GM10266 (cell line): Measurements from ENCODE around the gene PLA2G6.
"Not testable (repeated sequence)": the region's sequence is repeated elsewhere in the genome, so short reads cannot be mapped to it uniquely, and the experiment has no call there.

Experiments used
- DNase-seq: peaks from one replicate; pipeline ENCODE4 v3.0.0; 2012; ENCODE audit errors: extremely low spot score
- TF ChIP-seq, protein P1 (sequence below): IDR thresholded peaks from 2 replicates; pipeline ENCODE4 v1.5.1; 2012; ENCODE audit warnings: mild to moderate bottlenecking, low read depth; ENCODE audit not compliant: control insufficient read depth, insufficient read depth; ENCODE audit errors: missing control alignments

The PLA2G6 gene

DNA sequence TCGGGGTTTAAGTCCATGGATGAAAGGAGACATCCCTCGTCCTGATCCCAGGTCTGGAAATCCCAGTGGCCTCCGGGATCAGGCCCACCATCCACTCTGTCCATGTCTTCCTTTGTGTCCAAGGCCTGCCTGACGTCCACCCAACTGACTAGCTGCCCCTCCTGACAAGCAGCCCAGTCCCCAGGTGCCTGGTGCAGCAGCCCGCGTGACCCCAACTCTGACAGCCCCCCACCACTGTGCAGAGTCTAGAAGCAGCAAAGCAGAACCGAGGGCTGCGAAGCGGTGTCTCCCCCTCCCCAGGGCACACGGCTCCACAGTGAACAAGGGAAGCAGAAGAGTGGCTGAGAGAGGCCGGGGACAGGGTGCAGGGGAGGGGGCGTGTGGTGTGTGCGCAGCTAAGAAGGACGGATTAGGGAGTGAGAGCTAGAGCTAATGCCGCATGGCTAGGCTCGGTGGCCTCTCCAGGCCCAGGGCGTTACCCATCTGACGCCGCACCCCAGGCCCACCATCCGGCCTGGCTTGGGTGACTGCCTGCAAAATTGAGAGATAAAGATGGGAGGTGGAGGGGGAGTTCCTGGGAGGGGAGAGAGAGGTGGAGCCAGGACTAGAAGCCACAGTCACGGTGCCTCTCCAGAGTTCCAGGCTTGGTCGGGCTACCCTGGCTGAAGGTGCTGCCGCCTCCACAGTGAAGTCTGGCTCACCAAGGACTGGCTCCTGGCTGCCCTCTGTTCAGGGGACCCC, 54.5 kb downstream of the PLA2G6 start:
- DNase-seq = no peak
- TF ChIP-seq, protein P1, sequence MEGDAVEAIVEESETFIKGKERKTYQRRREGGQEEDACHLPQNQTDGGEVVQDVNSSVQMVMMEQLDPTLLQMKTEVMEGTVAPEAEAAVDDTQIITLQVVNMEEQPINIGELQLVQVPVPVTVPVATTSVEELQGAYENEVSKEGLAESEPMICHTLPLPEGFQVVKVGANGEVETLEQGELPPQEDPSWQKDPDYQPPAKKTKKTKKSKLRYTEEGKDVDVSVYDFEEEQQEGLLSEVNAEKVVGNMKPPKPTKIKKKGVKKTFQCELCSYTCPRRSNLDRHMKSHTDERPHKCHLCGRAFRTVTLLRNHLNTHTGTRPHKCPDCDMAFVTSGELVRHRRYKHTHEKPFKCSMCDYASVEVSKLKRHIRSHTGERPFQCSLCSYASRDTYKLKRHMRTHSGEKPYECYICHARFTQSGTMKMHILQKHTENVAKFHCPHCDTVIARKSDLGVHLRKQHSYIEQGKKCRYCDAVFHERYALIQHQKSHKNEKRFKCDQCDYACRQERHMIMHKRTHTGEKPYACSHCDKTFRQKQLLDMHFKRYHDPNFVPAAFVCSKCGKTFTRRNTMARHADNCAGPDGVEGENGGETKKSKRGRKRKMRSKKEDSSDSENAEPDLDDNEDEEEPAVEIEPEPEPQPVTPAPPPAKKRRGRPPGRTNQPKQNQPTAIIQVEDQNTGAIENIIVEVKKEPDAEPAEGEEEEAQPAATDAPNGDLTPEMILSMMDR = no peak

DNA sequence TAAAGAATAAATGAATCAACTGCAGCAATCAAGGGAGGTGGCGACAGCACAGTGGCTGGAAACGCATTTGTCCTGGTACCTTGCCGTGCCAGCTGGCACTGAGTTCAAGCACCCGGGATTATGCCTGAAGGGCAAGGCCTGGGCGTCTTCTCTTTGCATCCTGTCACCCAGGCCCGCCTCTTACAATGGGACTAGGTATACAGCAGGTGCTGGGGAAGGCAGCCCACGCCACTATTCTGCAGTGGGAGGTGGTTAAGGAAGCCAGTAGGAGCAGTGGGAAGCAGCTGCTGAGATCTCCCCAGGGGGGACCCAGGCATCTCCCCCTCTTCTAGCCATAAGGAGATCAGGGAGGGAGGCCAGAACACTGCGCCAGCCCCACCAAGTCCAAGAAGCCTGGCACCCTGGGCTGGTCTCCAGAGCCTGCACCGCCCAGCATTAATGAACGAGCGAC, 55.9 kb downstream of the PLA2G6 start:
- TF ChIP-seq, protein P1 = no peak

DNA sequence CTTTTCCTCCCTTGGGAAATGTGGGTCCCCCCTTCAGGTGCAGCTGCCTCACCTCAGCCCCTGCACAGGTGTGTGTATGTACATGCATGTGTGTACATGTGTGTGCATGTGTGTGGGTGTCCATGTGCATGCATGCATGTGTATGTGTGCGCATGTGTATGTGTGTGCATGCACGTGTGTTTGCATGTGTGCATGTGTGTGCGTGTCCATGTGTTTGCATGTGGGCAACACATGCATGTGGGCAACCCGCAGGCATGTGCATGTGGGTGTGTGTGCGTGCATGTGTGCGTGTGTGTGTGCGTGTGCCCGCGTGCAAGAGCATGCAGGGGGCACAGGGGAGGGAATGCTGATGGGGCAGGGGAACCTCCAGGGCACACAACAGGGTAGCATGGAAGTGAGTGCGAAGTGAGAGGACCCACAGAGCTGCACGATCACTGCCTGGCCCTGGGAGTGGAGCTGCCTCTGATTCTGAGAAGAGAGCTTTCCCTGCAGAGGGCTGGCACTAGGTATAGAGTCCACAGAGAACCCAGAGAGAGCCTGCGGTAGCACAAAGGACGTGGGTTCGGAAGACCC, 56.5 kb downstream of the PLA2G6 start:
- TF ChIP-seq, protein P1 = no peak
- no peak for DNase-seq

More for the DNA sequence above, 55.9 kb downstream of the PLA2G6 start:
- DNase-seq = no peak

DNA sequence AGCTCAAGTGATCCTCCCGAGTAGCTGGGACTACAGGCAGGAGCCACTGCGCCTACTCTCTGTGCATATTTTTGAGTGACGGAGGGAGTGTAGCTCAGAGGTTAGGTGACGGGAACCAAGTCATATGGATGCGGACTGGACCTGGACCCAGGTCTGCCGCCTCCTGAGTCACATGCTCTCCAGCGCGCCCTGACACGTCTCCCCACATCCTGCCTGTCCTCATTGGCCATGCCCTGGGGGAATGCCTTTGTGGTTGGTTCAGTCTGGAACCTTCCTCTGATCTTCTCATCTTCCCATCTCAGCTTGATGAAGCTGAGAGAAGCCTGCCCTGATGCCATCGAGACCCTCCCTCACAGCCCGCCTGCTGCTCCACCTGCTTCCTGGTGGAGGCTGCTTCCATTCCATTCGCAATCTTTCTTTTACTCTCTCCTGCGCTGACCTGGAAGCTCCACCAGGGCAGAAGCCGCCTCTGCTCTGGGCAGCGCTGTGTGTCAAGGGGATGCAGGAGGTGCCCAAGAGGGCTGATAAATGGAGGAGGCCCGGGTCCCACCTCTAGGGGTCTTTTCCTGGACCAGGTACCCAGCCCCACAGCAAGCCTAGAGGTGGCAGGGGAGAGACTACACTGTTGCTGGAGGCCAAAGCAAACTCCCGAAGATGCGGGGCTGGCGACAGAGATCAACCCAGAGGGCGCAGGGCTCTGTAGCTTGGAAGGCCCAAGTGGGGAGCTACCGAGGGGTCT, 57.2 kb downstream of the PLA2G6 start:
- TF ChIP-seq, protein P1 = no peak
- DNase-seq = no peak

DNA sequence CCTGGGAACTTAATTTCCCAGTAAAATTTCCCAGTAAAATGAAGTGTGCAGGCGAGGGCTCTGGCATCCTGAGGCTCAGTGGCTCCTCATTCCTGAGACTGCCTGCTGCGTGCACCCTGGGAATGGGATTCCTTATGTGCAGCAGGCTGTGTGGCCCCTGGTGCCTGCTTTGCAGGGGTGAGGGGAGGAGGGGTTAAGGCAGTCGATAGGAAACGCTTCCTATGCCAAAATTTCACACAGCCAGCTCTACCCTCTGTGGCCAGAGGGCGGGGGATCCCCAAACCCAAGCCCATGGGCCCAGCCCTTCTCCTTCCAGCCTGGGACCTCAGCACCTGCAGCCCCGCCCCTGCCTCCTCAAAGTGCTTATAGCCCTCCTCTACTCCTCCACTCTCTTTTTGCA, 59.0 kb downstream of the PLA2G6 start:
- DNase-seq = no peak
- TF ChIP-seq, protein P1 = no peak

DNA sequence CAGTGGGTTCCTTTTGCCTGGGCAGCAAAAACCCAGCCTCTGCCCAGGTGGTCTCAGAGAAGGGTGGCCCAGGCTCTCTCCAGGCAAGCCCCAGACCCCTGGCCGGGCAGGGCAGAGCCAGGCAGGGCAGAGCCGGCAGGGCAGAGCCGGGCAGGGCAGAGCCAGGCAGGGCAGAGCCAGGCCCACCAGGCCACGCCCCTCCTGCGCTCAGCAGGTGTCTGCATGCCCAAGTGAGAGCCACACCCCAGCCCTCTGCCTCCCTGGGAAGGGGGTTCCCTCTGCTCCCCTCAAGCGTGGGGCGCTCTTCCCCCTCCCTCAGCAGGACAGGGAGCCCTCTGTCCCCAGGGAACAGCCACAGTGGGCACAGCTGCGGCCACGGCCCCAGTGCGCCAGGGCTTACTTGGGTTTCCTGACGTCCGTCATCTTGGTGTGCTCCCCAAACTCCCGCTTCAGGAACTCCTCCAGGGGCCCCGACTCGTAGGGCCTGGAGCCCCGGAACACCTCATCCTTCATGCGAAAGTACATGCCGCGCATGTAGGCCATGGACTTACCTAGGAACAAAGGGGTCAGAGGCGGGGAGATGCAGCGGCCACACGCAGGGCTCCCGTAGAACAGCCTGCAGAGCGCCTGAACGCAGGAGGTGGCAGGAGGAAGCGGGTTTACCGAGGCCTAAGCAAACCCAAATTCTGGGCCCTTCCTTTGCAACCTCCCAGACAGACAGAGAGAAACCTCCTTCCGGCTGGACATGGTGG, 61.1 kb downstream of the PLA2G6 start:
- TF ChIP-seq, protein P1 = no peak
- DNase-seq = no peak

DNA sequence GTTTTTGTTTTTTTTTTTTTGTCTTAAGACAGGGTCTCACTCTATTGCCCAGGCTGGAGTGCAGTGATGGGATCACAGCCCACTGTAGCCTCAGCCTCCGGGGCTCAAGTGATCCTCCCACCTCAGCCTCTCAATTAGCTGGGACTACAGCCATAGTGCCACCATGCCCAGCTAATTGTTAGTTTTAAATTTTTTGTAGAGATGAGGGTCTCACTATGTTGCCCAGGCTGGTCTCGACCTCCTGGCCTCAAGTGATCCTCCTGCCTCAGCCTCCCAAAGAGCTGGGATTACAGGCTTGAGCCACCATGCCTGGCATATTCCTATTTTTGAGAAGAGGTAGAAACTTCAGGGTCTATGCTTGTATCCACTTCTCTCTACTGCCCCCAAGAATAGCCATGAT, 62.9 kb downstream of the PLA2G6 start:
- DNase-seq = not testable (repeated sequence)
